Bone marrow (tissue), 2 donors: ENCODE measurements around the gene ATP2B2.

ENCODE experiments used
- DNase-seq, 2 donors: peaks; one replicate each; lab custom pipeline; 2025; lab: John Stamatoyannopoulos, UW

ATP2B2 gene

GRCh38 chr3:10493202-10493589 is 12.2 kb downstream of the ATP2B2 start:
- DNase-seq, result no peak

- no peak for DNase-seq
Measured at GRCh38 chr3:10492364-10493201, 12.8 kb downstream of the ATP2B2 start.

- DNase-seq, result no peak
Measured at GRCh38 chr3:10489746-10490483, 15.5 kb downstream of the ATP2B2 start.

GRCh38 chr3:10487988-10488633 is 17.3 kb downstream of the ATP2B2 start:
- DNase-seq, result no peak

GRCh38 chr3:10485806-10486205 is 19.6 kb downstream of the ATP2B2 start:
- DNase-seq, result no peak

GRCh38 chr3:10485380-10485779 is 20.0 kb downstream of the ATP2B2 start:
- DNase-seq, result no peak

- no peak for DNase-seq
Measured at GRCh38 chr3:10484709-10485108, 20.7 kb downstream of the ATP2B2 start.

GRCh38 chr3:10483686-10484345 is 21.6 kb downstream of the ATP2B2 start:
- DNase-seq, result no peak

GRCh38 chr3:10483364-10483675 is 22.1 kb downstream of the ATP2B2 start:
- no peak for DNase-seq

GRCh38 chr3:10482631-10483363 is 22.6 kb downstream of the ATP2B2 start:
- no peak for DNase-seq

- no peak for DNase-seq
Measured at GRCh38 chr3:10480871-10481378, 24.5 kb downstream of the ATP2B2 start.

GRCh38 chr3:10479311-10479710 is 26.1 kb downstream of the ATP2B2 start:
- no peak for DNase-seq

- DNase-seq, result no peak
Measured at GRCh38 chr3:10475983-10476382, 29.4 kb downstream of the ATP2B2 start.

- DNase-seq, result no peak
Measured at GRCh38 chr3:10474847-10475246, 30.5 kb downstream of the ATP2B2 start.

- DNase-seq, result no peak
Measured at GRCh38 chr3:10474275-10474646, 31.1 kb downstream of the ATP2B2 start.

- no peak for DNase-seq
Measured at GRCh38 chr3:10473581-10474274, 31.7 kb downstream of the ATP2B2 start.

GRCh38 chr3:10472877-10473440 is 32.4 kb downstream of the ATP2B2 start:
- no peak for DNase-seq

GRCh38 chr3:10471054-10471688 is 34.2 kb downstream of the ATP2B2 start:
- no peak for DNase-seq

GRCh38 chr3:10470120-10471053 is 35.0 kb downstream of the ATP2B2 start:
- no peak for DNase-seq
